SK-N-SH treated with all-trans-retinoic acid at 6 μM for 48 hours (cell line): ENCODE measurements around the gene TEC.

Source experiments
- ZFP30 ChIP-seq: fragments of 450-650 bp; formaldehyde crosslinking; IDR thresholded peaks from 2 replicates; pipeline ENCODE4 v1.5.0; 2022; ENCODE audit warnings: mild to moderate bottlenecking, moderate library complexity
- ZNF70 ChIP-seq: fragments of 450-650 bp; formaldehyde crosslinking; IDR thresholded peaks from 2 replicates; pipeline ENCODE4 v1.5.0; 2020; ENCODE audit warnings: mild to moderate bottlenecking, moderate library complexity

DNA sequence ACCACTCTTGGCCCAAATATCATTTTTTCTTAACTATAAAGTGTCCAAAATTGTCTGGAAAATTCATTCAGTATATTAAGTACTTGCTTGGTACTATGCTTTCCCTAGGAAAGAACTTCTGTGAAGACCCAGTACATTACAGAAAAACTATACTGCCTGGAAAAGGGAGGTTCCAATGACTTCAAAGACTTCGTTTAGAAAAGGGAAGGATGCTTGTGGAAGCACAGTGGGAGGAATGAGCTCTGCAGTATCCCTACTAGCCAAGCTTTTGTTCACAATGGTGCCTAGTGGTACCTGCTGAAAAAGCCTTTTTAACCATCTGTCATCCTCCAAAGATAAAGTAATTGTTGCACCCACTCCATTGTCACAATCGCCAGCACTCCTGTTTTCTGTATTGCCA is 7.2 kb downstream of the TEC start:
- TF ChIP-seq ZNF70 (CRISPR knock-in tag) (no peak), ZFP30 (CRISPR knock-in tag) (no peak)
